HEK293 (cell line): ENCODE data around the gene HIPK1.

Source experiments
- CTCF ChIA-PET: fragments of 350-600 bp; formaldehyde crosslinking; extraction: SDS; loops from one replicate; lab custom pipeline; 2021; ENCODE audit warnings: antibody characterized with exemption; lab: Yijun Ruan, JAX
- POLR2A ChIA-PET: fragments of 300-600 bp; formaldehyde crosslinking; extraction: SDS; loops from one replicate; lab custom pipeline; 2020; ENCODE audit warnings: antibody characterized with exemption, inconsistent platforms; lab: Yijun Ruan, JAX
- H3K27ac ChIP-seq: fragments of 200-500 bp; sonication (Bioruptor generic); 2 replicates; pipeline ENCODE4 v1.5.1; 2014; ENCODE audit warnings: low read depth, low read length, control low read depth, inconsistent platforms; ENCODE audit errors: extremely low read depth
- H3K36me3 ChIP-seq, 2 experiments: fragments of 200-500 bp in 1 of 2; sonication (Bioruptor generic) in 1 of 2; 1 replicate in 1 of 2; 2 replicates in 1 of 2; pipeline ENCODE4 v1.5.1; 2014 to 2017; ENCODE audit warnings: inconsistent platforms in 2 of 2, low read length in 2 of 2; ENCODE audit not compliant: control insufficient read depth in 2 of 2, insufficient read depth in 1 of 2
- H3K4me1 ChIP-seq: fragments of 200-500 bp; sonication (Bioruptor generic); 2 replicates; pipeline ENCODE4 v1.5.1; 2014; ENCODE audit warnings: mild to moderate bottlenecking, low read length, inconsistent platforms; ENCODE audit not compliant: control insufficient read depth, insufficient read depth
- H3K4me3 ChIP-seq: 2 replicates; pipeline ENCODE4 v1.5.1; 2011; ENCODE audit warnings: low read depth, mild to moderate bottlenecking, control low read depth, low read length, moderate library complexity
- H3K9me3 ChIP-seq: fragments of 200-500 bp; sonication (Bioruptor generic); 2 replicates; pipeline ENCODE4 v1.5.1; 2014; ENCODE audit warnings: low read depth, low read length, inconsistent platforms; ENCODE audit not compliant: control insufficient read depth, insufficient read depth
- SALL2 ChIP-seq: fragments of 450-650 bp; formaldehyde crosslinking; IDR thresholded peaks from 2 replicates; pipeline ENCODE4 v1.5.0; 2017; ENCODE audit warnings: missing biosample characterization, mild to moderate bottlenecking, missing genetic modification characterization, borderline replicate concordance
- SP7 ChIP-seq: fragments of 450-650 bp; formaldehyde crosslinking; IDR thresholded peaks from 2 replicates; pipeline ENCODE4 v1.5.1; 2016; ENCODE audit warnings: missing biosample characterization, missing genetic modification characterization
- ZBTB20 ChIP-seq: fragments of 450-650 bp; formaldehyde crosslinking; IDR thresholded peaks from 2 replicates; pipeline ENCODE4 v1.5.1; 2016; ENCODE audit warnings: missing biosample characterization, missing genetic modification characterization
- ZNF10 ChIP-seq: fragments of 450-650 bp; formaldehyde crosslinking; IDR thresholded peaks from 2 replicates; pipeline ENCODE4 v1.5.1; 2017; ENCODE audit warnings: missing biosample characterization, missing genetic modification characterization
- ZNF23 ChIP-seq: fragments of 450-650 bp; formaldehyde crosslinking; IDR thresholded peaks from 2 replicates; pipeline ENCODE4 v1.5.1; 2016; ENCODE audit warnings: missing biosample characterization, missing genetic modification characterization, borderline replicate concordance
- ZNF274 ChIP-seq, 2 experiments: fragments of 200-500 bp in 1 of 2; fragments of 450-650 bp in 1 of 2; sonication (Bioruptor generic) in 1 of 2; formaldehyde crosslinking in 1 of 2; IDR thresholded peaks; 2 replicates each; pipeline versions ENCODE4 v1.5.1 to v1.6.1; 2014 to 2016; ENCODE audit warnings: borderline replicate concordance in 1 of 2, inconsistent platforms in 1 of 2, low read length in 1 of 2, missing biosample characterization in 1 of 2, missing genetic modification characterization in 1 of 2
- ZNF404 ChIP-seq: fragments of 450-650 bp; formaldehyde crosslinking; IDR thresholded peaks from 2 replicates; pipeline ENCODE4 v1.5.1; 2017; ENCODE audit warnings: missing biosample characterization, missing genetic modification characterization
- ZNF548 ChIP-seq: fragments of 450-650 bp; formaldehyde crosslinking; IDR thresholded peaks from 2 replicates; pipeline ENCODE4 v1.5.1; 2016; ENCODE audit warnings: missing biosample characterization, missing genetic modification characterization
- ZNF571 ChIP-seq: fragments of 450-650 bp; formaldehyde crosslinking; IDR thresholded peaks from 2 replicates; pipeline ENCODE4 v1.5.0; 2017; ENCODE audit warnings: missing biosample characterization, missing genetic modification characterization
- ZNF623 ChIP-seq: fragments of 450-650 bp; formaldehyde crosslinking; IDR thresholded peaks from 2 replicates; pipeline ENCODE4 v1.5.1; 2016; ENCODE audit warnings: missing biosample characterization, missing genetic modification characterization
- ZNF837 ChIP-seq: fragments of 450-650 bp; formaldehyde crosslinking; IDR thresholded peaks from 2 replicates; pipeline ENCODE4 v1.5.1; 2016; ENCODE audit warnings: missing biosample characterization, missing genetic modification characterization
- ZNF843 ChIP-seq: fragments of 450-650 bp; formaldehyde crosslinking; IDR thresholded peaks from 2 replicates; pipeline ENCODE4 v1.5.1; 2016; ENCODE audit warnings: missing biosample characterization, missing genetic modification characterization
- ZSCAN16 ChIP-seq: fragments of 450-650 bp; formaldehyde crosslinking; IDR thresholded peaks from 2 replicates; pipeline ENCODE4 v1.5.1; 2016; ENCODE audit warnings: missing biosample characterization, missing genetic modification characterization
- ZXDB ChIP-seq: fragments of 450-650 bp; formaldehyde crosslinking; IDR thresholded peaks from 2 replicates; pipeline ENCODE4 v1.5.1; 2016; ENCODE audit warnings: missing biosample characterization, missing genetic modification characterization
- TF ChIP-seq, protein P1 (sequence below): fragments of 450-650 bp; formaldehyde crosslinking; IDR thresholded peaks from 2 replicates; pipeline ENCODE4 v1.5.1; 2016; ENCODE audit warnings: missing biosample characterization, missing genetic modification characterization
- TF ChIP-seq, protein P2 (sequence below): fragments of 450-650 bp; formaldehyde crosslinking; IDR thresholded peaks from 2 replicates; pipeline ENCODE4 v1.5.1; 2016; ENCODE audit warnings: missing biosample characterization, missing genetic modification characterization
- TF ChIP-seq, protein P3 (sequence below): fragments of 450-650 bp; formaldehyde crosslinking; IDR thresholded peaks from 2 replicates; pipeline ENCODE4 v1.5.1; 2017; ENCODE audit warnings: missing biosample characterization, missing genetic modification characterization
- TF ChIP-seq, protein P4 (sequence below): fragments of 450-650 bp; formaldehyde crosslinking; IDR thresholded peaks from 2 replicates; pipeline ENCODE4 v1.5.1; 2016; ENCODE audit warnings: missing biosample characterization, missing genetic modification characterization
- TF ChIP-seq, protein P5 (sequence below): fragments of 450-650 bp; formaldehyde crosslinking; IDR thresholded peaks from 2 replicates; pipeline ENCODE4 v1.5.1; 2017; ENCODE audit warnings: missing biosample characterization, missing genetic modification characterization

Gene HIPK1

DNA sequence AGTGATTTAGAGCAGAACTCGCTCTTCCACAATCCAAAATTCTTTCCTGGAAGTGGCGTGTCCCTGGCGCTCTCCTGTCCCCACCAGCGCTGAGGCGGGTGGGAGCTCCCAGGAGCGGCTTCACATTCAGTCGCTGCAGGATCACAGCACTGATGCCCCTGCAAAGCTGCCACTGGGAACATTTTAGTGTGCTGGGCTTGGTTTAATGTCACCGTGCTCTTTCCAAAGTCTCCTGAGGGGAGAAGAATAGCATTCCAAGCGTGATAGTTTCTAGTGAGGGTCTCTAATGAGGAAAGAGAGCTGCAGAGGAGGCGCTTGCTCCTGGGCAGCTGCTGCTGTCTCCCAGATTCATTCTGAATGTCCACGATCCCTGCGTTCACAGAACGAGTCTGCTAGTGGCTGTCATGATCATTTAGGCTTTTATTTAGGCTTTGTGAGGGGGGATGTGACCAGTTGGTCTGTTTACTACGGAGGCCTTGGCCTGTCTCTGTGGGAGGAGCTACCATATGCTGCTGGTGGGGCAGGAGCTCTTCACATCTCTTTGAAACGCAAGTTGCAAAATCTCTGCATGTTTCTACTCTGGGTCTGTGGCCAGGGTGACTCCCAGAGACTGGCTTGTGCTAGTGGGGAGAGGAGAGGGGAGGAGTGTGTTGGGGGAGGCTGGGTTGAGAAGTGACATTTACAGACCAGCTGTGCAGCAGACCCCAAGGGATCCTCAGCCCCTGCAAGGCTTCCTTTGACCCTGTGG is 73.5 kb downstream of the HIPK1 start:
- Histone ChIP-seq H3K4me3 (no peak overlapping the region), H3K4me1 (no peaks in the 10 kb centered on the region), H3K9me3 (no peaks in the 10 kb centered on the region), H3K27ac (no peak overlapping the region), H3K36me3 (no peaks in the 10 kb centered on the region)
- POLR2A ChIA-PET, result no interaction called here
- TF ChIP-seq, protein P1, sequence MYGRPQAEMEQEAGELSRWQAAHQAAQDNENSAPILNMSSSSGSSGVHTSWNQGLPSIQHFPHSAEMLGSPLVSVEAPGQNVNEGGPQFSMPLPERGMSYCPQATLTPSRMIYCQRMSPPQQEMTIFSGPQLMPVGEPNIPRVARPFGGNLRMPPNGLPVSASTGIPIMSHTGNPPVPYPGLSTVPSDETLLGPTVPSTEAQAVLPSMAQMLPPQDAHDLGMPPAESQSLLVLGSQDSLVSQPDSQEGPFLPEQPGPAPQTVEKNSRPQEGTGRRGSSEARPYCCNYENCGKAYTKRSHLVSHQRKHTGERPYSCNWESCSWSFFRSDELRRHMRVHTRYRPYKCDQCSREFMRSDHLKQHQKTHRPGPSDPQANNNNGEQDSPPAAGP (tag by site-specific recombination), result no peak
- TF ChIP-seq ZNF623 (tag by site-specific recombination), result no peak
- TF ChIP-seq ZNF837 (tag by site-specific recombination), result no peak
- TF ChIP-seq ZXDB (tag by site-specific recombination), result no peak
- TF ChIP-seq ZNF404, result no peak
- TF ChIP-seq ZBTB20 (tag by site-specific recombination), result no peak
- TF ChIP-seq ZNF571 (tag by site-specific recombination), result no peak
- no peak for TF ChIP-seq SALL2 (tag by site-specific recombination)
- no peak for TF ChIP-seq ZNF10
- TF ChIP-seq ZNF23 (tag by site-specific recombination), result no peak
- TF ChIP-seq, protein P2, sequence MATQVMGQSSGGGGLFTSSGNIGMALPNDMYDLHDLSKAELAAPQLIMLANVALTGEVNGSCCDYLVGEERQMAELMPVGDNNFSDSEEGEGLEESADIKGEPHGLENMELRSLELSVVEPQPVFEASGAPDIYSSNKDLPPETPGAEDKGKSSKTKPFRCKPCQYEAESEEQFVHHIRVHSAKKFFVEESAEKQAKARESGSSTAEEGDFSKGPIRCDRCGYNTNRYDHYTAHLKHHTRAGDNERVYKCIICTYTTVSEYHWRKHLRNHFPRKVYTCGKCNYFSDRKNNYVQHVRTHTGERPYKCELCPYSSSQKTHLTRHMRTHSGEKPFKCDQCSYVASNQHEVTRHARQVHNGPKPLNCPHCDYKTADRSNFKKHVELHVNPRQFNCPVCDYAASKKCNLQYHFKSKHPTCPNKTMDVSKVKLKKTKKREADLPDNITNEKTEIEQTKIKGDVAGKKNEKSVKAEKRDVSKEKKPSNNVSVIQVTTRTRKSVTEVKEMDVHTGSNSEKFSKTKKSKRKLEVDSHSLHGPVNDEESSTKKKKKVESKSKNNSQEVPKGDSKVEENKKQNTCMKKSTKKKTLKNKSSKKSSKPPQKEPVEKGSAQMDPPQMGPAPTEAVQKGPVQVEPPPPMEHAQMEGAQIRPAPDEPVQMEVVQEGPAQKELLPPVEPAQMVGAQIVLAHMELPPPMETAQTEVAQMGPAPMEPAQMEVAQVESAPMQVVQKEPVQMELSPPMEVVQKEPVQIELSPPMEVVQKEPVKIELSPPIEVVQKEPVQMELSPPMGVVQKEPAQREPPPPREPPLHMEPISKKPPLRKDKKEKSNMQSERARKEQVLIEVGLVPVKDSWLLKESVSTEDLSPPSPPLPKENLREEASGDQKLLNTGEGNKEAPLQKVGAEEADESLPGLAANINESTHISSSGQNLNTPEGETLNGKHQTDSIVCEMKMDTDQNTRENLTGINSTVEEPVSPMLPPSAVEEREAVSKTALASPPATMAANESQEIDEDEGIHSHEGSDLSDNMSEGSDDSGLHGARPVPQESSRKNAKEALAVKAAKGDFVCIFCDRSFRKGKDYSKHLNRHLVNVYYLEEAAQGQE, result no peak
- TF ChIP-seq SP7 (tag by site-specific recombination), result no peak
- no peak for TF ChIP-seq ZNF548 (tag by site-specific recombination)
- TF ChIP-seq ZNF843 (tag by site-specific recombination), result no peak
- TF ChIP-seq, protein P3, sequence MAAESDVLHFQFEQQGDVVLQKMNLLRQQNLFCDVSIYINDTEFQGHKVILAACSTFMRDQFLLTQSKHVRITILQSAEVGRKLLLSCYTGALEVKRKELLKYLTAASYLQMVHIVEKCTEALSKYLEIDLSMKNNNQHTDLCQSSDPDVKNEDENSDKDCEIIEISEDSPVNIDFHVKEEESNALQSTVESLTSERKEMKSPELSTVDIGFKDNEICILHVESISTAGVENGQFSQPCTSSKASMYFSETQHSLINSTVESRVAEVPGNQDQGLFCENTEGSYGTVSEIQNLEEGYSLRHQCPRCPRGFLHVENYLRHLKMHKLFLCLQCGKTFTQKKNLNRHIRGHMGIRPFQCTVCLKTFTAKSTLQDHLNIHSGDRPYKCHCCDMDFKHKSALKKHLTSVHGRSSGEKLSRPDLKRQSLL (tag by site-specific recombination), result no peak
- TF ChIP-seq ZSCAN16 (tag by site-specific recombination), result no peak
- TF ChIP-seq, protein P4, sequence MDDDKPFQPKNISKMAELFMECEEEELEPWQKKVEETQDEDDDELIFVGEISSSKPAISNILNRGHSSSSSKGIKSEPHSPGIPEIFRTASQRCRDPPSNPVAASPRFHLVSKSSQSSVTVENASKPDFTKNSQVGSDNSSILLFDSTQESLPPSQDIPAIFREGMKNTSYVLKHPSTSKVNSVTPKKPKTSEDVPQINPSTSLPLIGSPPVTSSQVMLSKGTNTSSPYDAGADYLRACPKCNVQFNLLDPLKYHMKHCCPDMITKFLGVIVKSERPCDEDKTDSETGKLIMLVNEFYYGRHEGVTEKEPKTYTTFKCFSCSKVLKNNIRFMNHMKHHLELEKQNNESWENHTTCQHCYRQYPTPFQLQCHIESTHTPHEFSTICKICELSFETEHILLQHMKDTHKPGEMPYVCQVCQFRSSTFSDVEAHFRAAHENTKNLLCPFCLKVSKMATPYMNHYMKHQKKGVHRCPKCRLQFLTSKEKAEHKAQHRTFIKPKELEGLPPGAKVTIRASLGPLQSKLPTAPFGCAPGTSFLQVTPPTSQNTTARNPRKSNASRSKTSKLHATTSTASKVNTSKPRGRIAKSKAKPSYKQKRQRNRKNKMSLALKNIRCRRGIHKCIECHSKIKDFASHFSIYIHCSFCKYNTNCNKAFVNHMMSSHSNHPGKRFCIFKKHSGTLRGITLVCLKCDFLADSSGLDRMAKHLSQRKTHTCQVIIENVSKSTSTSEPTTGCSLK (tag by site-specific recombination), result no peak
- TF ChIP-seq, protein P5, sequence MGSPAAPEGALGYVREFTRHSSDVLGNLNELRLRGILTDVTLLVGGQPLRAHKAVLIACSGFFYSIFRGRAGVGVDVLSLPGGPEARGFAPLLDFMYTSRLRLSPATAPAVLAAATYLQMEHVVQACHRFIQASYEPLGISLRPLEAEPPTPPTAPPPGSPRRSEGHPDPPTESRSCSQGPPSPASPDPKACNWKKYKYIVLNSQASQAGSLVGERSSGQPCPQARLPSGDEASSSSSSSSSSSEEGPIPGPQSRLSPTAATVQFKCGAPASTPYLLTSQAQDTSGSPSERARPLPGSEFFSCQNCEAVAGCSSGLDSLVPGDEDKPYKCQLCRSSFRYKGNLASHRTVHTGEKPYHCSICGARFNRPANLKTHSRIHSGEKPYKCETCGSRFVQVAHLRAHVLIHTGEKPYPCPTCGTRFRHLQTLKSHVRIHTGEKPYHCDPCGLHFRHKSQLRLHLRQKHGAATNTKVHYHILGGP (tag by site-specific recombination), result no peak
- no peak for TF ChIP-seq ZNF274 (IDR thresholded peaks at IDR 0.05; ENCODE audit: low read length)
- TF ChIP-seq ZNF274 (tag by site-specific recombination; IDR thresholded peaks at IDR 0.05; ENCODE audit: borderline replicate concordance), result no peak
- CTCF ChIA-PET, result interaction anchor here (0.5 to 0.6 kb wide), 4 partner anchors 23 to 1445 kb away, joined by 3 to 4 read pairs (median 4); partner anchors contain the start of gene OLFML3
